Fibroblast of villous mesenchyme (primary cell): ENCODE results near the gene STMN3. TPM values are rescaled to one million over a fixed set of nuclear protein-coding genes. Genes with fewer than 3 reads are reported as not detected.

ENCODE experiments used
- DNase-seq: peaks from one replicate; pipeline ENCODE4 v3.0.0-alpha.2; 2010; ENCODE audit warnings: low read depth
- H3K4me3 ChIP-seq: 2 replicates; pipeline ENCODE4 v1.5.1; 2011; ENCODE audit warnings: low read depth, mild to moderate bottlenecking, low read length
- total RNA-seq: library from RNA; depleted of rRNA; stranded (reverse); fragments of >200 nt; gene quantifications from 2 replicates; pipeline ENCODE4 v1.2.3, GENCODE V29; 2012
- TF ChIP-seq, protein P1 (sequence below): IDR thresholded peaks from 2 replicates; pipeline ENCODE4 v1.5.1; 2012; ENCODE audit warnings: low read depth, mild to moderate bottlenecking, low read length; ENCODE audit not compliant: insufficient read depth

Gene STMN3
- total RNA-seq, 1 donor, result 5.6 TPM

DNA sequence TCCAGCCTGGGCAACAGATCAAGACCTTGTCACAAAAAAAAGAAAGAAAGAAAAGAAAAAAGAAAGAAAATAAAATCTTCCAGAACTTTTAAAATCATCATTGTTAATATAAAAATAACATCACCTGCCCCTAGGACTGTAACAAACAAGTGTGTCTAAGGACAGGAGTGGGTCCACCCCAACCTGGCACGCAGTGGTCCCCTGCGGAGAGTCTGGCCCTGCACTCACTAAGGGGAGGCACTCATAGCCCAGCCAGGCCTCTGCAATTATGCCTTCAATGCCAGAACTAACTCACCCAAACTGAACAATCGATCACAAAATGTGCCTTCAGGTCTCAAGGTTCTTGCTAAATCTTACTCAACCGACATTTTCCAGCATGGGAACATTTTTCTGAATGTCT, 31.1 kb downstream of the STMN3 start:
- TF ChIP-seq, protein P1, sequence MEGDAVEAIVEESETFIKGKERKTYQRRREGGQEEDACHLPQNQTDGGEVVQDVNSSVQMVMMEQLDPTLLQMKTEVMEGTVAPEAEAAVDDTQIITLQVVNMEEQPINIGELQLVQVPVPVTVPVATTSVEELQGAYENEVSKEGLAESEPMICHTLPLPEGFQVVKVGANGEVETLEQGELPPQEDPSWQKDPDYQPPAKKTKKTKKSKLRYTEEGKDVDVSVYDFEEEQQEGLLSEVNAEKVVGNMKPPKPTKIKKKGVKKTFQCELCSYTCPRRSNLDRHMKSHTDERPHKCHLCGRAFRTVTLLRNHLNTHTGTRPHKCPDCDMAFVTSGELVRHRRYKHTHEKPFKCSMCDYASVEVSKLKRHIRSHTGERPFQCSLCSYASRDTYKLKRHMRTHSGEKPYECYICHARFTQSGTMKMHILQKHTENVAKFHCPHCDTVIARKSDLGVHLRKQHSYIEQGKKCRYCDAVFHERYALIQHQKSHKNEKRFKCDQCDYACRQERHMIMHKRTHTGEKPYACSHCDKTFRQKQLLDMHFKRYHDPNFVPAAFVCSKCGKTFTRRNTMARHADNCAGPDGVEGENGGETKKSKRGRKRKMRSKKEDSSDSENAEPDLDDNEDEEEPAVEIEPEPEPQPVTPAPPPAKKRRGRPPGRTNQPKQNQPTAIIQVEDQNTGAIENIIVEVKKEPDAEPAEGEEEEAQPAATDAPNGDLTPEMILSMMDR, result no peak

DNA sequence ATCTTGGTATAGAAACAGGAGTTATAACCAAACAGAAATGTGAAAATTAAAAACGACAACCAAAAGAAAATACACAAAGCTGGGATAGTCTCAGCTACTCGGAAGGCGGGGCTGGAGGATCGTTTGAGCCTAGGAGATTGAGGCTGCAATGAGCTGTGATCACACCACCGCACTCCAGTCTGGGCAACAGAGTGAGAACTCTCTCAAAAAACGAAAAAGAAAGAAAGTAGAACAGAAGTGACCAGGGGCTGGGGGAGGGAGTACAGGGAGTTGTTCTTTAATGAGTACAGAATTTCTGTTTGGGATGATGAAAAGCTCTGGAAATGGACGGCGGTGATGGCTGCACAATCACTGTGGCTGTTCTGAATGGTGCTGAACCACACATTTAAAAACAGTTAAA, 32.2 kb downstream of the STMN3 start:
- TF ChIP-seq, protein P1, result no peak
- no peak for DNase-seq
- H3K4me3 ChIP-seq, result no peak overlapping the region

More for the DNA sequence above, 31.1 kb downstream of the STMN3 start:
- DNase-seq, result no peak
- no peak overlapping the region for H3K4me3 ChIP-seq

DNA sequence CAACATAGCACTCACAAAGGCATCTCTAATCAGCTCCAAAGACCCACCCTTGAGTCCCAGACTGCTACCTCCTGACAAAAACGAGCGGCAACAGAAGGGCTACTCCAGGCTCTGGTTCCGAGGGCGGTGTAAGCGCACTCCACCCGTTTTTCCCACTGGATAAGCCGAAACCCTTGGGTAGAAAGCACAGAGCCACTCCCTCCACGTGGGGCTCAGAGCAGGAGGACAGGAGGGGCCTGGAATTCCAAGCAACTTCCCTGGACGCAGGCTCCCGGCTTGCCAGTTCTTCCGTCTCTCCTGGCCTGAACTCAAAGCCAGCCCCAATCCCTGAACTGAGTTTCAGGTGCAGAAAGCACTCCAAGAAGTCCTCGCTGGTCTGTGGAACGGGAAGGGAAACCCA, 33.7 kb downstream of the STMN3 start:
- TF ChIP-seq, protein P1, result no peak
- no peak for DNase-seq
- H3K4me3 ChIP-seq, result no peak overlapping the region

DNA sequence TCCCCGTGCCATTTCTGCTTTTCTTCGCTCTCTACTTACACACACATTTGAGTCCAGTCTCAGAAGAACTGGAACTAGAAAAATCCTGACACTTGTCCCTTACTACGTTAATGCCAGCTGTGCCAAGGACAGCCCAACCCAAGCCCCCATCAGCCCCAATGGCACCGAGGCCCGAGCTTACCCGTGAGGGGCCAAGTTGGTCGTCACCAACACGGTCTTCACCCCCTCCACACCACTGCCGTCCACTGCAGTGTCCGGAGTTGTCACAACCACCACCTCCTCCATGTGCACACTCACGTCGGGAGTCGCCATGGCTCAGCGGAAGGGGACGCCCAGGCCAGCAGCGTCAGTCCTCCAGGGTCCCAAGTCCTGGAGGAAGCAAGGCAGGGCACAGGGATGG, 34.1 kb downstream of the STMN3 start:
- TF ChIP-seq, protein P1, result no peak
- no peak for DNase-seq
- H3K4me3 ChIP-seq, result no peak overlapping the region

DNA sequence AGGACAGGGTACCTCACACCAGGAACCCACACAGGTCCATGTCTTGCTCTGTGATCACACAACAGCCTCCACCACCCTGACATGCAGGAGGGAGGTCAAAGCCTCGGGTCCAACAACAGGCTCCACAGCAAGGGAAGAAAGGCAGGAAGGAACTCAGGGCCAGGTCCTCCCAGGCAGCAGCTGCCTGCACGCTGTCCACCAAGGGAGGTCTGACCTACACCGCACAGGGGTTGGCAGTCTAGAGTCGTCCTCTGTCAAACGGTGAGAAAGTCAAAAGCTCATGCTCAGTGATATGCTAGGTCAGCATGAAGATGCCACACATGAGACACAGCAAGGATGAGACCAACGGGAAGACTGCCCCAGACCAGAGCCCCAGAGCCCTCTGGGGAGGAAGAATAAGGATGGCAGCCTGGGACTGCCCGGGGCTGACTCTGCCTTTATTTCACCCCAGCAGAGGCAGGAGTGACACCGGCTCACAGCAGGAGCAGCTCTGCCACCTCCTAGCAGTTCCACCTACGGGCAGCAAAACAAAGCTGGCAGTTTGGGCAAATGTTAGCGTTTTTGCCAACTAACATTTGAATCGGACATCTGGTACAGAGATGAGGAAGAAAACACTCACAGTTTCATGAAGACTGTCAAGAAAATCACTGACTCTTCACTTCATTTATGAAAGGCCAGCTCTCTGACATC, 34.8 kb downstream of the STMN3 start:
- no peak for DNase-seq
- no peak overlapping the region for H3K4me3 ChIP-seq
- TF ChIP-seq, protein P1, result no peak

DNA sequence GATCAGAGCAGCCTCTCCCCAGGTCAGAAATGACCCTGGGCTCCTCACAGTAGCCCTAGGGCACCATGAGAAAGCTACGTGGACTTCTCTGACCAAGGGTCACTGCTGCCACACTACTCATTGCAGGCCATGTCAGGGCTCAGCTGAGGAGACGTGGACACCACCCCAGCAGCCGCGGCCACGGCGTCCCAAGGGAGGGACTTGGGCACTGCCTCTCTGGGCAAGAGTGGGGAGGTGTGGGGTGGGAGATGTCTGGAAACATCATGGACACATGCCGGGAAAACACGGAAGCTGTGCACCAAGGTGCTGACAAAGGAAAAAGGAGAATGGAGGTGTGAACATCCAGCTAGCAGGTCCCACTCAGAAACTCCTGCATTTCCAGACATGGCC, 35.4 kb downstream of the STMN3 start:
- no peak for DNase-seq
- H3K4me3 ChIP-seq, result no peak overlapping the region
- TF ChIP-seq, protein P1, result no peak
